Measurements from ENCODE around the gene ASXL1. TPM values are rescaled to one million over a fixed set of nuclear protein-coding genes. Genes with fewer than 3 reads are reported as not detected.

Gene ASXL1
- total RNA-seq, 1 experiment from 2014 or later = 52.2 TPM

- no peak overlapping the region for H3K9ac ChIP-seq (ENCODE audit: low read length)
- no peak overlapping the region for H2AFZ ChIP-seq (ENCODE audit: low read depth, low read length, poor library complexity, severe bottlenecking)
- H4K20me1 ChIP-seq (ENCODE audit: insufficient read depth) = peaks cover 3% of the 10 kb centered on the region; the same call in 1 of the 2 replicates
- TF ChIP-seq POLR2A (IDR thresholded peaks at IDR 0.05; ENCODE audit: borderline replicate concordance, extremely low read depth, insufficient read depth, insufficient read length) (no peak), EZH2 (IDR thresholded peaks at IDR 0.05) (no peak), POLR2AphosphoS5 (IDR thresholded peaks at IDR 0.05; ENCODE audit: low read depth, low read length) (no peak), ZNF274 (IDR thresholded peaks at IDR 0.05; ENCODE audit: low read depth, low read length) (no peak)
- TF ChIP-seq, protein P1, sequence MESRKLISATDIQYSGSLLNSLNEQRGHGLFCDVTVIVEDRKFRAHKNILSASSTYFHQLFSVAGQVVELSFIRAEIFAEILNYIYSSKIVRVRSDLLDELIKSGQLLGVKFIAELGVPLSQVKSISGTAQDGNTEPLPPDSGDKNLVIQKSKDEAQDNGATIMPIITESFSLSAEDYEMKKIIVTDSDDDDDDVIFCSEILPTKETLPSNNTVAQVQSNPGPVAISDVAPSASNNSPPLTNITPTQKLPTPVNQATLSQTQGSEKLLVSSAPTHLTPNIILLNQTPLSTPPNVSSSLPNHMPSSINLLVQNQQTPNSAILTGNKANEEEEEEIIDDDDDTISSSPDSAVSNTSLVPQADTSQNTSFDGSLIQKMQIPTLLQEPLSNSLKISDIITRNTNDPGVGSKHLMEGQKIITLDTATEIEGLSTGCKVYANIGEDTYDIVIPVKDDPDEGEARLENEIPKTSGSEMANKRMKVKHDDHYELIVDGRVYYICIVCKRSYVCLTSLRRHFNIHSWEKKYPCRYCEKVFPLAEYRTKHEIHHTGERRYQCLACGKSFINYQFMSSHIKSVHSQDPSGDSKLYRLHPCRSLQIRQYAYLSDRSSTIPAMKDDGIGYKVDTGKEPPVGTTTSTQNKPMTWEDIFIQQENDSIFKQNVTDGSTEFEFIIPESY (IDR thresholded peaks at IDR 0.05; ENCODE audit: extremely low read depth, insufficient replicate concordance, low read length) = no peak
- no peaks in the 10 kb centered on the region for H3K36me3 ChIP-seq (ENCODE audit: control insufficient read depth in 1 of 2, insufficient read depth in 2 of 2, low read length in 2 of 2)
- H3K4me2 ChIP-seq (ENCODE audit: low read length) = no peak overlapping the region
- ATAC-seq (no peak), DNase-seq (ENCODE audit: low read depth, low spot score) (no peak)
- RAD21 ChIA-PET (ENCODE audit: low non-redundant PET in 1 of 2, low total read pairs in 2 of 2, uncharacterized antibody in 2 of 2, unreplicated experiment in 2 of 2) = no interaction called here
- intact Hi-C loops (cut with micrococcal nuclease) = no loop called here
- peaks cover 77% of the 10 kb centered on the region for H3K79me2 ChIP-seq (ENCODE audit: insufficient read depth, low read length)
- no TSS peak for BruUV-seq (replicated peaks)
- H3K4me3 ChIP-seq (replicated peaks in 1 of 2; ENCODE audit: low read depth in 1 of 2, low read length in 2 of 2) = no peak overlapping the region
- H3K27ac ChIP-seq (ENCODE audit: low read depth, low read length) = no peak overlapping the region
- no peaks in the 10 kb centered on the region for H3K9me2 ChIP-seq (ENCODE audit: insufficient read depth)
- H3K27me3 ChIP-seq (ENCODE audit: insufficient read depth, low read length) = no peaks in the 10 kb centered on the region
- no peaks in the 10 kb centered on the region for H3K4me1 ChIP-seq (ENCODE audit: control insufficient read depth in 1 of 2, insufficient read depth in 2 of 2, low read length in 2 of 2)
- POLR2A ChIA-PET = no interaction called here
- CTCF ChIA-PET = no interaction called here
- H3K9me3 ChIP-seq (ENCODE audit: control insufficient read depth in 1 of 2, insufficient read depth in 1 of 2, low read depth in 1 of 2, low read length in 2 of 2) = no peaks in the 10 kb centered on the region
Measured at GRCh38 chr20:32411955-32412706, 54.0 kb downstream of the ASXL1 start.

DNA sequence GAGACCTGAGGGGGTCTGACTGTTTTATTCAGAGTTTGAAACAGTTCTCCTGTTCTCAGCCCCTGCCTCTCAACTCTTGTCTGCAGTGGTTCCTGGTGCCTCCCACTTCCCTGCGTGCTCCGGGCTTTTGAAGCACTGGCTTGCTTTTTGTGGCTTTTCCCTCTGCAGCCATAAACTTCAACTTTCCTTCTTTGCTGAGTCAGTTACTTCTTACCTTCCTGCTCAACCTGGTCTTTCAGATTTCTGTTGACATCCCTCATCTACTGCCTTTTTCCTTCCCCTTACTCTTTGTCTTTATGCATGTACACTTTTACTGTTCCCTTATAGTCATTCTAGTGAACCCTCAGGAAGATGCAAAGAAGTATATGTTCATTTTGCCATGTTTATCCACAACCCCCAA lies 57.4 kb downstream of the ASXL1 start:
- Histone ChIP-seq H3K9ac (ENCODE audit: low read length) (no peak overlapping the region), H3K27me3 (ENCODE audit: insufficient read depth, low read length) (no peaks in the 10 kb centered on the region), H3K36me3 (ENCODE audit: control insufficient read depth in 1 of 2, insufficient read depth in 2 of 2, low read length in 2 of 2) (no peaks in the 10 kb centered on the region), H3K4me3 (replicated peaks in 1 of 2; ENCODE audit: low read depth in 1 of 2, low read length in 2 of 2) (no peak overlapping the region), H3K27ac (ENCODE audit: low read depth, low read length) (no peak overlapping the region), H3K9me3 (ENCODE audit: control insufficient read depth in 1 of 2, insufficient read depth in 1 of 2, low read depth in 1 of 2, low read length in 2 of 2) (no peaks in the 10 kb centered on the region), H4K20me1 (ENCODE audit: insufficient read depth) (peaks cover 3% of the 10 kb centered on the region; the same call in 1 of the 2 replicates), H3K79me2 (ENCODE audit: insufficient read depth, low read length) (peaks cover 73% of the 10 kb centered on the region), H3K4me2 (ENCODE audit: low read length) (no peak overlapping the region), H2AFZ (ENCODE audit: low read depth, low read length, poor library complexity, severe bottlenecking) (no peak overlapping the region), H3K4me1 (ENCODE audit: control insufficient read depth in 1 of 2, insufficient read depth in 2 of 2, low read length in 2 of 2) (peaks cover 0 to 5% of the 10 kb centered on the region in 2 experiments; a peak in 1 of 4 replicates), H3K9me2 (ENCODE audit: insufficient read depth) (no peaks in the 10 kb centered on the region)
- DNase-seq (ENCODE audit: low read depth, low spot score) = no peak
- BruUV-seq (replicated peaks) = no TSS peak
- intact Hi-C loops (cut with micrococcal nuclease) = no loop called here
- POLR2A ChIA-PET = no interaction called here
- CTCF ChIA-PET = no interaction called here
- ATAC-seq = no peak
- RAD21 ChIA-PET (ENCODE audit: low non-redundant PET in 1 of 2, low total read pairs in 2 of 2, uncharacterized antibody in 2 of 2, unreplicated experiment in 2 of 2) = no interaction called here
- TF ChIP-seq ZNF274 (IDR thresholded peaks at IDR 0.05; ENCODE audit: low read depth, low read length) (no peak), FOSL1 (IDR thresholded peaks at IDR 0.05; ENCODE audit: low read depth) (no peak), SRF (IDR thresholded peaks at IDR 0.05; ENCODE audit: low read depth) (no peak), POLR2A (IDR thresholded peaks at IDR 0.05; ENCODE audit: borderline replicate concordance, extremely low read depth, insufficient read depth, insufficient read length) (no peak), CEBPB (IDR thresholded peaks at IDR 0.05; ENCODE audit: low read depth) (no peak), POLR2AphosphoS5 (IDR thresholded peaks at IDR 0.05; ENCODE audit: low read depth, low read length) (no peak), ATF3 (IDR thresholded peaks at IDR 0.05) (no peak), YY1 (IDR thresholded peaks at IDR 0.05; ENCODE audit: extremely low read depth, insufficient replicate concordance, low read depth, low read length) (no peak), REST (IDR thresholded peaks at IDR 0.05; ENCODE audit: low read depth) (no peak), EGR1 (IDR thresholded peaks at IDR 0.05; ENCODE audit: low read depth) (no peak)
